ENCODE measurements around the gene WWC1. TPM values are rescaled to one million over a fixed set of nuclear protein-coding genes. Genes with fewer than 3 reads are reported as not detected.

Gene WWC1
- total and polyA plus RNA-seq, 10 of the 15 experiments (the other 5 are each of a cell fraction or from before 2014, with no cell fraction given), result 0.50 to 7.8 (median 2.5) TPM

- Histone ChIP-seq H3K27me3 (replicated peaks in 1 of 2; ENCODE audit: control insufficient read depth in 2 of 2, insufficient read depth in 2 of 2, low read length in 1 of 2) (no peaks in the 10 kb centered on the region), H3K27ac (ENCODE audit: control insufficient read depth, insufficient read depth) (no peak overlapping the region), H3K4me2 (ENCODE audit: control insufficient read depth, insufficient read depth) (no peak overlapping the region), H3K9me3 (replicated peaks; ENCODE audit: control insufficient read depth, insufficient read depth, low read length) (no peaks in the 10 kb centered on the region), H4K20me1 (ENCODE audit: control insufficient read depth, insufficient read depth) (no peaks in the 10 kb centered on the region), H3K79me2 (ENCODE audit: control insufficient read depth, insufficient read depth, low read length) (no peaks in the 10 kb centered on the region), H3K4me3 (no peak overlapping the region), H3K36me3 (ENCODE audit: control insufficient read depth in 2 of 2, insufficient read depth in 2 of 2, low read length in 1 of 2) (no peaks in the 10 kb centered on the region), H2AFZ (ENCODE audit: control insufficient read depth, low read depth, low read length) (no peak overlapping the region), H3K9ac (ENCODE audit: control insufficient read depth, insufficient read depth, low read length) (no peak overlapping the region), H3K4me1 (ENCODE audit: control insufficient read depth, insufficient read depth, low read length) (peaks cover 6% of the 10 kb centered on the region; the same call in 1 of the 2 replicates)
- TF ChIP-seq ZZZ3 (IDR thresholded peaks at IDR 0.05; ENCODE audit: control insufficient read depth, insufficient read length, low read depth) (no peak), PAX8 (IDR thresholded peaks at IDR 0.05) (no peak), SMAD5 (IDR thresholded peaks at IDR 0.05; ENCODE audit: low read depth) (no peak), ELK1 (IDR thresholded peaks at IDR 0.05; ENCODE audit: low read depth, low read length) (no peak), CBFB (IDR thresholded peaks at IDR 0.05; ENCODE audit: low read depth) (no peak), KAT2A (conservative IDR thresholded peaks at IDR 0.05; ENCODE audit: control insufficient read depth, low read depth, low read length) (no peak), BHLHE40 (IDR thresholded peaks at IDR 0.05; ENCODE audit: borderline replicate concordance in 1 of 2, low read depth in 2 of 2, low read length in 1 of 2) (no peak), ZBED1 (IDR thresholded peaks at IDR 0.05; ENCODE audit: borderline replicate concordance) (no peak), PBX3 (IDR thresholded peaks at IDR 0.05; ENCODE audit: insufficient replicate concordance, low read depth, low read length) (no peak), SP1 (IDR thresholded peaks at IDR 0.05; ENCODE audit: low read depth, low read length) (no peak)
- POLR2A ChIA-PET, result no interaction called here
- ATAC-seq (no peak), DNase-seq (ENCODE audit: low read depth, low spot score) (no peak), FAIRE-seq (no peak)
- in situ Hi-C loops (cut with MboI) (no loop called here), intact Hi-C loops (cut with micrococcal nuclease; ENCODE audit: unreplicated experiment) (no loop called here)
- CTCF ChIA-PET, result no interaction called here
- SMC1A ChIA-PET (ENCODE audit: uncharacterized antibody, unreplicated experiment), result no interaction called here
- 95% methylated on average over 10 of the region's 10 CpGs for WGBS (ENCODE audit: insufficient coverage, insufficient replicate concordance, low lambda C conversion rate, missing lambda C conversion rate)
- BruUV-seq (replicated peaks), result no TSS peak
- RAD21 ChIA-PET (ENCODE audit: unreplicated experiment), result no interaction called here
Observed at GRCh38 chr5:168428552-168428951, 137.1 kb downstream of the WWC1 start.
